OCI-LY3 (cell line): ENCODE measurements around the gene TRMT11.

Source experiments
- EZH2phosphoT487 ChIP-seq: fragments of 200-600 bp; shearing (Covaris generic); IDR thresholded peaks from 2 replicates; pipeline ENCODE4 v1.6.1; 2018; ENCODE audit warnings: antibody characterized with exemption, mixed run types, low read depth
- TF ChIP-seq, protein P1 (sequence below): fragments of 200-600, 300-600 bp; sonication (generic); IDR thresholded peaks from 2 replicates; pipeline ENCODE4 v1.5.1; 2014; ENCODE audit warnings: antibody characterized with exemption, low read length, low read depth

DNA sequence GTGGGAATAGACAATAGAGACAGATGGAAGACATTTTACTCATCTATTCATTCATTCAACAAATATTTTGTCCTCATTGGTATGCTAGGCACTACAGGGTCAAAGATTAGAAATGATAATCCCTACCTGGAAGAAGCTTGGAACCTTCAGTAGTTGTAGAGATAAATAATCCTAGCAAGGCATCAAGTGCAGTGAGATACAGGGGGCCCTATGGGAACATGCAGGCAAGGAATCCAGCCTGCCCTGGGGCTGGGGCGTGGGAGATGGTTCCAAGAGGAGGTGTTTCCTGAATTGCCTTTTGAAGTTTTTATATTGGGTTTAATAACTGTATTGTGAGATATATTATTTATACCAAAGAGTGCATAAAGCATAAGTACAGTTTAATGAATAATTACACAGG, 64.5 kb downstream of the TRMT11 start:
- TF ChIP-seq, protein P1, sequence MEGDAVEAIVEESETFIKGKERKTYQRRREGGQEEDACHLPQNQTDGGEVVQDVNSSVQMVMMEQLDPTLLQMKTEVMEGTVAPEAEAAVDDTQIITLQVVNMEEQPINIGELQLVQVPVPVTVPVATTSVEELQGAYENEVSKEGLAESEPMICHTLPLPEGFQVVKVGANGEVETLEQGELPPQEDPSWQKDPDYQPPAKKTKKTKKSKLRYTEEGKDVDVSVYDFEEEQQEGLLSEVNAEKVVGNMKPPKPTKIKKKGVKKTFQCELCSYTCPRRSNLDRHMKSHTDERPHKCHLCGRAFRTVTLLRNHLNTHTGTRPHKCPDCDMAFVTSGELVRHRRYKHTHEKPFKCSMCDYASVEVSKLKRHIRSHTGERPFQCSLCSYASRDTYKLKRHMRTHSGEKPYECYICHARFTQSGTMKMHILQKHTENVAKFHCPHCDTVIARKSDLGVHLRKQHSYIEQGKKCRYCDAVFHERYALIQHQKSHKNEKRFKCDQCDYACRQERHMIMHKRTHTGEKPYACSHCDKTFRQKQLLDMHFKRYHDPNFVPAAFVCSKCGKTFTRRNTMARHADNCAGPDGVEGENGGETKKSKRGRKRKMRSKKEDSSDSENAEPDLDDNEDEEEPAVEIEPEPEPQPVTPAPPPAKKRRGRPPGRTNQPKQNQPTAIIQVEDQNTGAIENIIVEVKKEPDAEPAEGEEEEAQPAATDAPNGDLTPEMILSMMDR, result no peak
- TF ChIP-seq EZH2phosphoT487, result no peak
